Stimulated activated CD4-positive, alpha-beta T cell treated with anti-CD3 and anti-CD28 coated beads, Interleukin-1b, Interleukin-23, amount 100 ng/mL, for 48 hours (primary cell): ENCODE measurements around the gene DENND5B.
"Not testable (repeated sequence)": the region's sequence is repeated elsewhere in the genome, so short reads cannot be mapped to it uniquely, and the experiment has no call there.

Source experiments
- DNase-seq: peaks from one replicate; pipeline ENCODE4 v3.0.0-alpha.2; 2020

DENND5B gene

GRCh38 chr12:31501014-31501413 lies 89.9 kb downstream of the DENND5B start:
- DNase-seq: not testable (repeated sequence)

DNA sequence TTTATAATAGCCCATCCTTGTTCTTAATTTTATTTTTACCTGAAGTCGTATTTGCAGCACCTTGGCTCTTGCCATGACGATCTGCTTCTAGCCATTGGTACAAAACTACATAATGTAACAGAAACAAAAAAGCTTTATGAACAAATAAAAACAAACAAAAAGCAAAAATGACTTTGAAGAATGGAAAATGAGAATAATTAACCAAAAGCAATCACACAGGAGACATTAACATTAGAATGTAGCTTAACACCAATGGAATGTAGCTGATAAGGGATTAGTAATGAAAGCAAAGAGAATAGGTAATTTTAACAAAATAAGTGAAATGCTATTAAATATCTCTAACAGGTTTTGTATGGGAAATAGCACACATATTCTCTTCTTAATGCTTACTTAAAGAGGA lies 91.4 kb downstream of the DENND5B start:
- no peak for DNase-seq

DNA sequence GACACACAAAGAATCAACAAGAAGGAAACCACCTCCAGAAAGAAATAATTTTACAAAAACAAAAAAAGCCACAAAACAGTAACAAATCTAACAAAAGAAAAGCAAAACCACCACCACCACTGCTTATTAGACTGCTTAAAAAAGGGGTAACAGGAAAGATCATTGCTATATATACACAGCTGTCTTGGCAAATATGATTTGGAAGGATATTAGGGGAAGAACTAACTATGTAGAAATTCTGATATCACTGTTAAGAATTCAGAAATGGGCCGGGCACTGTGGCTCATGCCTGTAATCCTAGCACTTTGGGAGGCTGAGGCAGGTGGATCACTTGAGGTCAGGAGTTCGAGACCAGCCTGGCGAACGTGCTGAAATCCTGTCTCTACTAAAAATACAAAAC lies 92.5 kb downstream of the DENND5B start:
- DNase-seq: no peak

GRCh38 chr12:31496257-31496656 lies 94.7 kb downstream of the DENND5B start:
- DNase-seq: no peak

DNA sequence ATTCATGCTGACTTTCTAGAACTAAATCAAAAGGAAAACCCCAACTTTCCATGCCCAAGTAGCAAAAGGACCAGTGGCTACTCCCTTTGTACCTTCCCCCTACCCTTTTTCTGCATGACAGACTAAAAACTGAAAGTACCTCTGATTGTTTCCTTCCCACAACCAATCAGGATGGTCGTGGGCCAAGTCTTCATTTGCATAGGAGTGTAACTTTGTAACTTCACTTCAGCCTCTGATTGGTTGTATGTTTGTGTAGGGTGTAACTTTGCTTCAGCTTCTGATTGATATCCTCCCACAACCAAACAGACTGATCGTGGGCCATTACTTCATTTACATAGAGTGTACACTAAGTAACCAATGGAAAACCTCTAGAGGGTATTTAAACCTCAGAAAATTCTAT lies 96.5 kb downstream of the DENND5B start:
- no peak for DNase-seq

GRCh38 chr12:31492599-31493196 lies 98.2 kb downstream of the DENND5B start:
- no peak for DNase-seq

GRCh38 chr12:31491841-31492598 lies 98.9 kb downstream of the DENND5B start:
- DNase-seq: no peak

DNA sequence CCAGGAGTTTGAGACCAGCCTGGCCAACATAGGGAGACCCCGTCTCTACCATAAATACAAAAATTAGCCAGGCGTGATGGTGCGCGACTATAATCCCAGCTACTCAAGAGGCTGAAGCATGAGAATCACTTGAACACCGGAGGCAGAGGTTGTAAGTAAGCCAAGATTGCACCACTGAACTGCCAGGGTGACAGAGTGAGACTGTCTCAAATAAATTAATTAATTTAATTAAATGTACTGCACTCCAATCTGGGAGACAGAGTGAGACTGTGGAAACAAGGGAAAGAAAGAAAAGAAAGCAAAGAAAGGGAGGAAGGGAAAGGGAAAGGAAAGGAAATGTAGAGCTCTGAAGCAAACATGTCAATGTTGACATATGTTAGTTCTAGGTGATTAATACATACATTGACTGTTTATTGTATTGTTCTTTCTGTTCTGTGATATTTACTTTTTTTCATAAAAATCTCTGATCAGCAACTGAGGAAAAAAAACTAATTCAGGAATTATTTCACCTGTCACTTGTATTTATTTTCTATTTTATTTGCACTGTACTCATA lies 99.6 kb downstream of the DENND5B start:
- DNase-seq: no peak

DNA sequence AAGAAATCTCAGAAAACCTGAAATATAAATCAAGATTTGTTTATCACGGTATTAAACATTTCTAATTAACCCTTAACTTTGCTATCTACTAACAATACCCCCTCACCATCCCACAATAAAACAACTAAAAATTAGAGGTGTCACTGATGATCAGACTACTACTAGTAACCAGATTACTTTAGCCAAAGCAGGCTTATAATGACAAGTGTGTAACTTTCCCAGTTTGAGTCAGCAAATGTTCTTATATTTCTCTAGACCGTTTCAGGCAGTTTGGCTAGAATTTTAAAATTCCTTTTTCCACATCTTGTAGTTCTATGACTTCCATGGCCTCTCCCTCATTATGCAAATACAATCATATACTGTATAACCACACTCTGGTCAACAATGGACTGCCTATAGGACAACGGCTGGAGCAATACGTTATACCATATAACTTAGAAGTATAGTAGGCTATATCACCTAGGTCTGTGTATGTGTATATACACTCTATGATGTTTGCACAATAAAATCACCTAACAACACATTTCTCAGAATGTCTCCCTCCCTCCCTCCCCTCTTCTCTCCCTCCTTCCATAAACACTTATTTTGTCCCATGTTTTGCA lies 102.1 kb downstream of the DENND5B start:
- DNase-seq: no peak

DNA sequence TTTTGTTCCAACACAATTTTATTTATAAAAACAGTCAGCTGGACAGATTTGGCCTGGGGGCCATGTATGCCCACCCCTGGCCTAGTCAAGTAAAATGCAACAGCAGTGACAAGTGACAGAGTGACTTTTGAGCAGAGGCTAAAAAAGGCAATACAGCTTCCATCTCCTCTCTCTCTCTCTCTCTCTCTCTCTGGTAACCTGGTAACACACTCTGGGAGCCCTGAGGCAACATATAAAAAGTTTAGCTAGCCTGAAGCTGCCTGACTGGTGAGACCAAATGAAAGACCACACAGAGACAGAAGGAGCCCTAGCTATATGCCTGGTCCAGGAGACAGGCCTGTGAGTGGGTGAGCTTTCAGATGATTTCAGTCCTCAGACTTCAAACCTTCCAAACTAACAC lies 105.4 kb downstream of the DENND5B start:
- no peak for DNase-seq

GRCh38 chr12:31482816-31483215 lies 108.1 kb downstream of the DENND5B start:
- no peak for DNase-seq

- no peak for DNase-seq
Observed at GRCh38 chr12:31481415-31481814, 109.5 kb downstream of the DENND5B start.

DNA sequence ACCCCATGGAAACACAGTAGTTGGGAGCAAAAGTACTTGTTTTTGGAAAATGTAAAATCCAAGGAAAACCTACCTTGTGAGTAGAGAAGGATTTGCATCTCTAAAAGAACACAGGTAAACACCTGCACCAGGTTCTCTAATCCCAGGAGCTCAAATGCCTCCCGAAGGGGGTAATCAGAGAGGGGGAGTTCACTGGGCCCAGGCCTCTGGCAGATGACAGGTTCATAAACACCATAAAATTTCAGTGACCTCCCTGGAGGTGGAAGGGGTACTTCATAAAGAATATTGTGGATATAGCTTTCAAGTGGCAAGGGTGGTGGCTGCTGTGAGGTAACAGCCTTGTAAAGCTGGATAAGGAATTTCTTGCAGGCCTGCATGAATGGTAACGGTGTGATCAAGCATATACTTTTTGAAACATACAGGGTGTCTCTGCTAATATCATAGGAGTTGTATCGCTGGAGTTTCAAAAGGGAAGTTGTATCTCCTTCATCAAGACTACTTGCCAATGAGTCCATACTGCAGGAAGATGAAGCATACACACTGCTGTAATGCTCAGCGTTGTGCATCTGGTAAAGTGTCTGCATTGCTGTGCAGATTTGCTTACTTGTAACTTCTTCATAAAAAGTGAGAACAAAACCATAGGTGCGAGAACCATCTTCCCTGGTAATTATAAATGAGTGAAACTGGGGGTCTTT lies 111.3 kb downstream of the DENND5B start:
- no peak for DNase-seq

- no peak for DNase-seq
Observed at GRCh38 chr12:31478898-31479297, 112.0 kb downstream of the DENND5B start.

DNA sequence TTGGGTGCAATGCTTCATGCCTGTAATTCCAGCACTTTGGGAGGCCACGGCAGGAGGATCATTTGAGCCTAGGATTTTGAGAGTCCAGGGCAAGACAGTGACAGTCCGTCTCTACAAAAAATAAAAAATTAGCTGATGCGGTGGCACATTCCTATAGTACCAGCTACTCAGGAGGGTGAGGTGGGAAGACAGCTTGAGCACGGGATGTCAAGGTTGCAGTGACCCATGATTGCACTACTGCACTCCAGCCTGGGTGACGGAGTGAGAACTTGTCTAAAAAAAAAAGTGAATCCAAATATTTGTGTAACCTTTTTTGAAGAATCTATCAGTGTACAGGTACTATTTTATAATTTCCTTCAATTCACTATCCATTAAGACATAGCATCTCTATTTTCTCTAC lies 112.5 kb downstream of the DENND5B start:
- DNase-seq: no peak

GRCh38 chr12:31477687-31478086 lies 113.2 kb downstream of the DENND5B start:
- no peak for DNase-seq

DNA sequence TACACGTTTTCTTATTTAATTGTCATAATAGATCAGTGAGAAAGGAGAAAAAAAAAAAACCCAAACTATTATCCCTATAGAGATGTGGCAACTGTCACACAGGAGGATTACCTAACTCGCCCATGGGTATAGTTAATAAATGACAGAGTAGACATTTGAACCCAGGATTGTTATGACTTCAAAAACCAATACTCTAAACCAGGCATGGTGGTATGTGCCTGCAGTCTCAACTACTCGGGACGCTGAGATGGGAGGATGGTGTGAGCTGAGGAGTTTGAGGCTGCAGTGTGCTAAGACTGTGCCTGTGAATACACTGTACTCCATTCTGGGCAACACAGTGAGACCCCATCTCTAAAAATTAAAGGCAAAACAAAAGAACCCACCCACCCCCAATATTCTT lies 114.5 kb downstream of the DENND5B start:
- DNase-seq: no peak

DNA sequence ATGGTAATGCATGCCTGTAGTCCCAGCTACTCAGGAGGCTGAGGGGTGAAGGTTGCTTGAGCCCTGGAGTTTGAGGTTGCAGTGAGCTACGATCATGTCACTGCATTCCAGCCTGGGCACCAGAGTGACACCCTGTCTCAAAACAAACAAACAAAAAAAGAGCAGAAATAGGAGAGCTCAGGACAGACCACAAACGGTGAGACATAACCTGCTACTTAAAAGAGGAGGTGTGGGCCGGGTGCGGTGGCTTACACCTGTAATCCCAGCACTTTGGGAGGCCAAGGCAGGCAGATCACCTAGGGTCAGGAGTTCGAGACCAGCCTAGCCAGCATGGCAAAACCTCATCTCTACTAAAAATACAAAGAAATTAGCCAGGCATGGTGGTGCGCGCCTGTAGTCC lies 115.3 kb downstream of the DENND5B start:
- not testable (repeated sequence) for DNase-seq

DNA sequence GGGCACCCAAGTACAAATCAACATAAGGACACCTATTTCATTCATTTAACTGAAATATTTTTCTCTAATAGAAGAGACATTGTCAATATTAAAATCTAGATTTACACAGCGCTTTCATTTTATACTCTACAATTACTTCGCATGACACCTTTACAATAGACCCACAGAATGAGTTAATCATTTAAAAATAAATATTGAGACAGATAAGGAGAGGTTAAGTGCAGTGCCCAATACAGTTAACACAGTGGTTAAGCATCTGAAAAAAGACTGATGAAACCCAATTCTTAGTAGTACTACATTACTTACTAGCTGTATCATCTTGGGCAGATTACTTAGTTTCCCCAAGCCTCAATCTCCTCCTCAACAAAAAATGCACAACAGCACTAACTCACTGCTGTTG lies 116.2 kb downstream of the DENND5B start:
- no peak for DNase-seq

- DNase-seq: no peak
Observed at GRCh38 chr12:31471823-31472222, 119.1 kb downstream of the DENND5B start.

DNA sequence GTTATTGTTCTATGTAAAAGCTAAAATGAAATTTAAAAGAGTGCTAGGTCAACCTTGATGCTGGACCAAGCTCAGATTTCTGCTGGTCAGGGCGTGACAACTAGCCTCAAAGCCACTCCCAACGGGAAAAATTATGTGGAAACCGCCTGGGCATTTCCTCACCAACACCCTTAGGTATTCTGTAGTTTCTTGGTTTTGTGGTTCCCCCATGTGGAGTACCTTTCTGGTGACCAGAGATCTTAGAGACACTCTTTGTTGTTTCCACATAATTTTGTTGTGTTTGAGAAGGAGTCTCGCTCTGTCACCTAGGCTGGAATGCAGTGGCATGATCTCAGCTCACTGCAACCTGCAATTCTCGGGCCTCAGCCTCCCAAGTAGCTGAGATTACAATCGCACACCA lies 119.9 kb downstream of the DENND5B start:
- DNase-seq: no peak

DNA sequence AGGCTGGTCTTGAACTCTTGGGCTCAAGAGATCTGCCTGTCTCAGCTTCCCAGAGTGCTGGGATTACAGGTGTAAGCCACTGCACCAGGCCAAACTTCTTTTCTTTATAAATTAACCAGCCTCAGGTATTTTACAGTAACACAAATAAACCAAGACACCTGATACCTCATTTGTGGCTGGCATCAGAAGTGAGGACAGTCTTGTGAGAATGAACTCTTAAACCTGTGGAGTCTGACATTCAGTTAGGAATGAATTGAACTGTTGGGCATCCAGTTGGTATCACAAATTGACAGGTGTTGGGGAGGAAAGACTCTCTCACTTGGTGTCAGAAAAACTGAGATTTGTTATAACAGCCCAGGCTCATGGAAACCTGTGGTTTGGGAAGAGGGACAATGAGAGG lies 120.5 kb downstream of the DENND5B start:
- DNase-seq: no peak

DNA sequence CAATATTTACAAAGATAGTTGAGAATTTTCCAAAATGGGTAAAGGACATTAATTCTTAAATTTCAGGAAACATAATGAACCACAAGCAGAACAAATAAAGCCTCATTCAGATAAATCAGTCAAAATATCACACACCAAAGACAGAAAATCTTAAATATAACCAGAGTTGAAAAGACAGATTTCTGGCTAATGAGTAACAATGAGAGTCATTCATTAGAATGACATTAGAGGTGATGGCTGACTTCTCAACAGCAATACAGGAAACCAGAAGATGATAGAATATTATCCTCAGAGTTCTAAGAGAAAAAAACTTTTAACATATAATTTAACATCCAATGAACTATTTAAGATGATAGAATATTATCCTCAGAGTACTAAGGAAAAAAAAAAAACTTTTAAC lies 124.2 kb downstream of the DENND5B start:
- DNase-seq: no peak

DNA sequence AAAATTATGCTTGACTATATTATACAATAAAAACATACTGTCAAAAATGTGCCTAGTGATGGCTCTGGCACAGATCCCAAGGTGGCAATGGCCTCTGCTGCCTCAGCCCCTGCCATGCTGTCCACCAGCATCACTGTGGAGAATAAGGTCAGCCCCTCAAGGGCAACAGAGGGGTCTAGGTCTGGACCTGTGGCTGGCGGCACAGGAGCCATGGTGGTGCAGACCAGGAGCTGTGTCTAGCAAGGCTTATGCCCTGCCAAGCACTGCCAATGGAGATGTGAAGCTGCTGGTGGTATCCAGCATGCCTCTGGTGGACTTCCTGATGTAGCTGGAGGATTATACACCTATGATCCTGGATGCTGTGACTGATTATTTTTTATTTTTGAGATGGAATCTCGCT lies 125.9 kb downstream of the DENND5B start:
- no peak for DNase-seq
